Right lobe of liver (tissue), 4 donors: Measurements from ENCODE around the gene VAV3.

Source experiments
- POLR2A ChIP-seq: fragments of 450-650 bp; IDR thresholded peaks from one replicate; pipeline ENCODE4 v1.6.1; 2017; ENCODE audit warnings: antibody characterized with exemption, mild to moderate bottlenecking
- TF ChIP-seq, protein P1 (sequence below), 4 donors: fragments of 200-600 bp in 3 of 4; fragments of 450-650 bp in 1 of 4; IDR thresholded peaks; one replicate each; pipeline versions ENCODE4 v1.5.1 to v1.8.0; 2016 to 2022; ENCODE audit warnings: antibody characterized with exemption in 4 of 4, mild to moderate bottlenecking in 2 of 4
- donor health status: DM: no; HTN: no; CAD: no.
- donor health status: DM: no; HTN: no; CAD: no.
- donor health status: DM: no; HTN: yes; CAD: no.

DNA sequence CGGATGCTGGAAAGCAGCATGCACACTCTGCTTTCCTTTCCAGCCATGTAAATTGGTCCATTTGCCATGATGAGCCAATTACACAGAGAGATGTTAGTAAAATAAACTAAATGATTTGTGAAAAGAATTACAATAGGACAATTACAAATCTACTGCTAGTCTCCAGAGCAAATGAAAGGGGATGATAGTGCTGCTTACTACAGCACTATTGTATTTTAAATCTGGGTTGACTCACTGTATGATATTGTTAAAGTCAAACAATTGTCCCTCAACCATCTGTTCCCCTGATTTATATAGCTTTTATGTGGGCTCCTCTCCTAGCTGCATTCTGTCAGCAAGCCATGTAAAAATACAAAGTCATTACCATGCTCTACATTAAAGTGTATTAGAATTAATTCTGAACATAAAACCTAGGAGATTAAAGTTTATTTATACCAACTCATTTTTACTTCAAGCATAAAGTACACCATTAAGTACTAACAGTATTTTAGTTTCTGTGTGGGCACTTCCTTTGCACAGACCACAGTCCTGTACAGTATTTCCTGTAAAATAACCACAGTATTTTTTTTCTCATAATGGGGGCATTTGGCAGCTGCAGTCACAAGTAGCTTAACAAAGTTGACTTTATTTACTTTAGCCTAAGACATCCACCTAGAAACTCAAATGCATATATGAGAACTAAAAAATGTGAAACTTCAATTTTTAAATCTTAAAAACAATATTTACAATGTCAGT is 135.8 kb downstream of the VAV3 start:
- TF ChIP-seq, protein P1, sequence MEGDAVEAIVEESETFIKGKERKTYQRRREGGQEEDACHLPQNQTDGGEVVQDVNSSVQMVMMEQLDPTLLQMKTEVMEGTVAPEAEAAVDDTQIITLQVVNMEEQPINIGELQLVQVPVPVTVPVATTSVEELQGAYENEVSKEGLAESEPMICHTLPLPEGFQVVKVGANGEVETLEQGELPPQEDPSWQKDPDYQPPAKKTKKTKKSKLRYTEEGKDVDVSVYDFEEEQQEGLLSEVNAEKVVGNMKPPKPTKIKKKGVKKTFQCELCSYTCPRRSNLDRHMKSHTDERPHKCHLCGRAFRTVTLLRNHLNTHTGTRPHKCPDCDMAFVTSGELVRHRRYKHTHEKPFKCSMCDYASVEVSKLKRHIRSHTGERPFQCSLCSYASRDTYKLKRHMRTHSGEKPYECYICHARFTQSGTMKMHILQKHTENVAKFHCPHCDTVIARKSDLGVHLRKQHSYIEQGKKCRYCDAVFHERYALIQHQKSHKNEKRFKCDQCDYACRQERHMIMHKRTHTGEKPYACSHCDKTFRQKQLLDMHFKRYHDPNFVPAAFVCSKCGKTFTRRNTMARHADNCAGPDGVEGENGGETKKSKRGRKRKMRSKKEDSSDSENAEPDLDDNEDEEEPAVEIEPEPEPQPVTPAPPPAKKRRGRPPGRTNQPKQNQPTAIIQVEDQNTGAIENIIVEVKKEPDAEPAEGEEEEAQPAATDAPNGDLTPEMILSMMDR (IDR thresholded peaks at IDR 0.05), result no peak
- TF ChIP-seq POLR2A, result no peak
